Activated T-cell treated with anti-CD3 and anti-CD28 coated beads for 24 hours (primary cell): ENCODE measurements around the gene HCRTR2.

Source experiments
- DNase-seq: peaks from one replicate; pipeline ENCODE4 v3.0.0-alpha.2; 2020; ENCODE audit warnings: low read depth

Gene HCRTR2

DNA sequence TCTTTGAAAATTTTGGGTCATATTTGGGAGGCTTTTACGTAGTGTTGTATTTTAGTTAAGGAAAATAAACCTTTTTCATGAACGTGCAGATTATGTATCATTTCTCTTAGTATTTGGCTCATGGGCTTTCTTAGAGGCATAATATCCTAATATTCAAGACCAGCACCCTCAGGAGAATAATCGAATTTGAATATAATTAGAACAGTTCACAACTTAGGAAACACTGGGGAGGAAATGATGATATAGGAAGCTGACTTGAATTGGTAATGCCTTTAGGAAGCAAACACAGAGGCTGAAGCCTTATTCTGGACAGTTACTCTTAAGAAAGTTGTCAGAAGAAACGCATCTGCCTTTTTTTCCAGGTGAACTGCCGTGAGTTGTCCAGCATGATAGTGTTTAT, 152.9 kb downstream of the HCRTR2 start, which contains the start of gene GFRAL:
Gene GFRAL, plus strand, starts transcription at position 301 of the 400 bp plus-strand sequence. Its CDS starts 86 bp downstream, at position 387.
- DNase-seq: no peak
